Panc1 (cell line): ENCODE data around the gene ADAM12. TPM values are rescaled to one million over a fixed set of nuclear protein-coding genes. Genes with fewer than 3 reads are reported as not detected.

Experiments used
- ATAC-seq: fragments of 200-7000 bp; cut with Tn5 transposase; 2 replicates; pipeline ENCODE4 v1.9.1; 2020; ENCODE audit warnings: mild to moderate bottlenecking, moderate library complexity
- BruUV-seq: library from RNA; stranded (reverse); fragments of 400-500 nt; replicated peaks from 2 replicates; lab custom pipeline; 2021; lab: Mats Ljungman, UMichigan
- CTCF ChIA-PET: fragments of 300-600 bp; sonication (Branson Sonifier 250); formaldehyde crosslinking; loops from one replicate; lab custom pipeline; 2022; ENCODE audit warnings: antibody characterized with exemption; lab: Charles Lee
- POLR2A ChIA-PET: fragments of 300-600 bp; sonication (Branson Sonifier 250); formaldehyde crosslinking; loops from one replicate; lab custom pipeline; 2022; ENCODE audit warnings: antibody characterized with exemption; lab: Charles Lee
- DNase-seq: peaks from one replicate; pipeline ENCODE4 v3.0.0-alpha.2; 2010; ENCODE audit warnings: low read depth, low spot score
- H3K27ac ChIP-seq: 2 replicates; pipeline ENCODE4 v1.5.1; 2011; ENCODE audit warnings: mild to moderate bottlenecking, low read length, inconsistent platforms
- H3K27me3 ChIP-seq: fragments of 200-500 bp; sonication (Bioruptor generic); 2 replicates; pipeline ENCODE4 v1.6.0; 2014; ENCODE audit warnings: low read length, inconsistent platforms; ENCODE audit not compliant: control insufficient read depth, insufficient read depth
- H3K36me3 ChIP-seq: fragments of 200-500 bp; sonication (Bioruptor generic); 2 replicates; pipeline ENCODE4 v1.5.1; 2014; ENCODE audit warnings: inconsistent platforms, mild to moderate bottlenecking, low read length, moderate library complexity; ENCODE audit not compliant: control insufficient read depth, insufficient read depth
- H3K4me1 ChIP-seq: 2 replicates; pipeline ENCODE4 v1.5.1; 2011; ENCODE audit warnings: inconsistent platforms, mild to moderate bottlenecking, low read length, moderate library complexity; ENCODE audit not compliant: control insufficient read depth, insufficient read depth
- H3K4me3 ChIP-seq, 2 experiments: 2 replicates each; pipeline ENCODE4 v1.5.1; 2011 to 2012; ENCODE audit warnings: low read depth in 2 of 2, low read length in 2 of 2, mild to moderate bottlenecking in 2 of 2, inconsistent platforms in 1 of 2, moderate library complexity in 1 of 2
- H3K9me3 ChIP-seq: fragments of 200-500 bp; sonication (Bioruptor generic); 2 replicates; pipeline ENCODE4 v1.5.1; 2014; ENCODE audit warnings: low read depth, mild to moderate bottlenecking, inconsistent platforms, low read length, moderate library complexity; ENCODE audit not compliant: control insufficient read depth, insufficient read depth
- POLR2AphosphoS5 ChIP-seq: IDR thresholded peaks from 2 replicates; pipeline ENCODE4 v1.6.1; 2012; ENCODE audit warnings: mild to moderate bottlenecking, low read depth, low read length, moderate library complexity
- SIN3A ChIP-seq: IDR thresholded peaks from 2 replicates; pipeline ENCODE4 v1.6.1; 2012; ENCODE audit warnings: low read depth, mild to moderate bottlenecking, low read length, moderate library complexity, borderline replicate concordance; ENCODE audit not compliant: insufficient read depth
- TCF7L2 ChIP-seq: IDR thresholded peaks from 2 replicates; pipeline ENCODE4 v1.6.1; 2011; ENCODE audit warnings: mild to moderate bottlenecking, low read depth, low read length, inconsistent platforms
- in situ Hi-C: cut with HindIII; loops from 2 replicates; pipeline ENCODE4 v1.10.0; 2016; ENCODE audit warnings: low sequenced_read_pairs, low pct_unique_long_range_greater_than_20kb
- intact Hi-C: fragments of 100-400 bp; cut with micrococcal nuclease; formaldehyde crosslinking; loops from one replicate; pipeline ENCODE4 v1.10.0; 2022; ENCODE audit not compliant: unreplicated experiment
- total RNA-seq: library from RNA; stranded (reverse); gene quantifications from one replicate; pipeline ENCODE4 v1.2.1, GENCODE V29; 2021; ENCODE audit not compliant: unreplicated experiment
- TF ChIP-seq, protein P1 (sequence below): fragments of 450-650 bp; IDR thresholded peaks from 2 replicates; pipeline ENCODE4 v1.5.1; 2017; ENCODE audit warnings: mild to moderate bottlenecking
- TF ChIP-seq, protein P2 (sequence below), 2 experiments: IDR thresholded peaks; 2 replicates each; pipeline ENCODE4 v1.6.1; 2011 to 2012; ENCODE audit warnings: low read depth in 2 of 2, control low read depth in 1 of 2, low read length in 1 of 2, mild to moderate bottlenecking in 1 of 2, moderate library complexity in 1 of 2; ENCODE audit not compliant: insufficient read depth in 1 of 2

Gene ADAM12
- total RNA-seq, 1 experiment from 2014 or later, result 0.10 TPM

- intact Hi-C loops, result no loop called here
- no peak overlapping the region for H3K27ac ChIP-seq
- ChIA-PET POLR2A (no interaction called here), CTCF (interaction anchor here (0.6 kb wide), 1 partner anchor 373 kb away, joined by 4 read pairs; no protein-coding TSS in a partner anchor)
- H3K4me1 ChIP-seq, result no peaks in the 10 kb centered on the region
- no TSS peak for BruUV-seq
- no peaks in the 10 kb centered on the region for H3K36me3 ChIP-seq
- in situ Hi-C loops, result no loop called here
- H3K4me3 ChIP-seq, result no peak overlapping the region
- ATAC-seq, result no peak
- H3K27me3 ChIP-seq, result no peaks in the 10 kb centered on the region
- H3K9me3 ChIP-seq, result no peaks in the 10 kb centered on the region
- TF ChIP-seq TCF7L2 (no peak), SIN3A (no peak), POLR2AphosphoS5 (no peak)
- TF ChIP-seq, protein P1, sequence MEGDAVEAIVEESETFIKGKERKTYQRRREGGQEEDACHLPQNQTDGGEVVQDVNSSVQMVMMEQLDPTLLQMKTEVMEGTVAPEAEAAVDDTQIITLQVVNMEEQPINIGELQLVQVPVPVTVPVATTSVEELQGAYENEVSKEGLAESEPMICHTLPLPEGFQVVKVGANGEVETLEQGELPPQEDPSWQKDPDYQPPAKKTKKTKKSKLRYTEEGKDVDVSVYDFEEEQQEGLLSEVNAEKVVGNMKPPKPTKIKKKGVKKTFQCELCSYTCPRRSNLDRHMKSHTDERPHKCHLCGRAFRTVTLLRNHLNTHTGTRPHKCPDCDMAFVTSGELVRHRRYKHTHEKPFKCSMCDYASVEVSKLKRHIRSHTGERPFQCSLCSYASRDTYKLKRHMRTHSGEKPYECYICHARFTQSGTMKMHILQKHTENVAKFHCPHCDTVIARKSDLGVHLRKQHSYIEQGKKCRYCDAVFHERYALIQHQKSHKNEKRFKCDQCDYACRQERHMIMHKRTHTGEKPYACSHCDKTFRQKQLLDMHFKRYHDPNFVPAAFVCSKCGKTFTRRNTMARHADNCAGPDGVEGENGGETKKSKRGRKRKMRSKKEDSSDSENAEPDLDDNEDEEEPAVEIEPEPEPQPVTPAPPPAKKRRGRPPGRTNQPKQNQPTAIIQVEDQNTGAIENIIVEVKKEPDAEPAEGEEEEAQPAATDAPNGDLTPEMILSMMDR, result no peak
- TF ChIP-seq, protein P2, sequence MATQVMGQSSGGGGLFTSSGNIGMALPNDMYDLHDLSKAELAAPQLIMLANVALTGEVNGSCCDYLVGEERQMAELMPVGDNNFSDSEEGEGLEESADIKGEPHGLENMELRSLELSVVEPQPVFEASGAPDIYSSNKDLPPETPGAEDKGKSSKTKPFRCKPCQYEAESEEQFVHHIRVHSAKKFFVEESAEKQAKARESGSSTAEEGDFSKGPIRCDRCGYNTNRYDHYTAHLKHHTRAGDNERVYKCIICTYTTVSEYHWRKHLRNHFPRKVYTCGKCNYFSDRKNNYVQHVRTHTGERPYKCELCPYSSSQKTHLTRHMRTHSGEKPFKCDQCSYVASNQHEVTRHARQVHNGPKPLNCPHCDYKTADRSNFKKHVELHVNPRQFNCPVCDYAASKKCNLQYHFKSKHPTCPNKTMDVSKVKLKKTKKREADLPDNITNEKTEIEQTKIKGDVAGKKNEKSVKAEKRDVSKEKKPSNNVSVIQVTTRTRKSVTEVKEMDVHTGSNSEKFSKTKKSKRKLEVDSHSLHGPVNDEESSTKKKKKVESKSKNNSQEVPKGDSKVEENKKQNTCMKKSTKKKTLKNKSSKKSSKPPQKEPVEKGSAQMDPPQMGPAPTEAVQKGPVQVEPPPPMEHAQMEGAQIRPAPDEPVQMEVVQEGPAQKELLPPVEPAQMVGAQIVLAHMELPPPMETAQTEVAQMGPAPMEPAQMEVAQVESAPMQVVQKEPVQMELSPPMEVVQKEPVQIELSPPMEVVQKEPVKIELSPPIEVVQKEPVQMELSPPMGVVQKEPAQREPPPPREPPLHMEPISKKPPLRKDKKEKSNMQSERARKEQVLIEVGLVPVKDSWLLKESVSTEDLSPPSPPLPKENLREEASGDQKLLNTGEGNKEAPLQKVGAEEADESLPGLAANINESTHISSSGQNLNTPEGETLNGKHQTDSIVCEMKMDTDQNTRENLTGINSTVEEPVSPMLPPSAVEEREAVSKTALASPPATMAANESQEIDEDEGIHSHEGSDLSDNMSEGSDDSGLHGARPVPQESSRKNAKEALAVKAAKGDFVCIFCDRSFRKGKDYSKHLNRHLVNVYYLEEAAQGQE (IDR thresholded peaks at IDR 0.05; ENCODE audit: insufficient read depth in 1 of 2, low read depth in 2 of 2, low read length in 1 of 2), result no peak
- no peak for DNase-seq
Observed at GRCh38 chr10:126224967-126225671, 163.2 kb downstream of the ADAM12 start.

DNA sequence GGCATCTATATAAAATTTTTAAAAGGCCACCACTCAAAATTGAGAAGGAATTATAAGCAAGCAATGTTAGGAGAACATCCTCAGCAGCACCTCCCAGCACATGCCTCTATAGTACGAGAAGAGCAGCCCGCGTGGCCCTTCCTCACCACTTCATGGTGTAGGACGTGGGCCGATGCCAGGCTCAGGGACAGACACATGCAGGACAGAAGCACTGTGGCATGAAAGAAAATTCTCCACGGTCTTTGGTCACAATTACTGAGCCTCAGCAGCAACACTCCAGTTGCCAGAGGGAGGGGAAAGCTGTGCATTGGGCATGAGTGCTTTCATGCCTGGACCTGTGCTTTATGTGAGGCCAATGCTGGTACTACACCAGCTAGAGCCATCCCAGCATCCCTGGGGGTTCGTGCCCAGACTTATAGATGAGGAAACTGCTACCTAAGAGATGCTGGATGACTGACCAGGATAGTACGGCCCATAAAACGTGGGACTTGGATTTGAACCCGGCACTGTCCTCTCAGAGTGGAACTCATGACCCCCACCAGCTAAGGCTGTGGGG is 164.7 kb downstream of the ADAM12 start:
- intact Hi-C loops, result no loop called here
- POLR2A ChIA-PET, result no interaction called here
- H3K4me3 ChIP-seq, result no peak overlapping the region
- no TSS peak for BruUV-seq
- in situ Hi-C loops, result no loop called here
- no peak overlapping the region for H3K27ac ChIP-seq
- no peak for DNase-seq
- H3K36me3 ChIP-seq, result no peaks in the 10 kb centered on the region
- H3K4me1 ChIP-seq, result no peaks in the 10 kb centered on the region
- H3K27me3 ChIP-seq, result no peaks in the 10 kb centered on the region
- TF ChIP-seq POLR2AphosphoS5, result no peak
- TF ChIP-seq, protein P1, result no peak
- TF ChIP-seq TCF7L2, result no peak
- TF ChIP-seq, protein P2 (IDR thresholded peaks at IDR 0.05; ENCODE audit: insufficient read depth in 1 of 2, low read depth in 2 of 2, low read length in 1 of 2), result no peak
- TF ChIP-seq SIN3A, result no peak
- CTCF ChIA-PET, result no interaction called here
- ATAC-seq, result no peak
- H3K9me3 ChIP-seq, result no peaks in the 10 kb centered on the region
